KOPT-K1 (cell line): ENCODE data around the gene METTL17.
"Not testable (repeated sequence)": the region's sequence is repeated elsewhere in the genome, so short reads cannot be mapped to it uniquely, and the experiment has no call there.

Source experiments
- H3K27ac ChIP-seq: fragments of 200-600 bp; sonication (generic); 2 replicates; pipeline ENCODE4 v1.5.1; 2016; ENCODE audit warnings: antibody characterized with exemption, mild to moderate bottlenecking, low read depth, low read length; ENCODE audit not compliant: poor library complexity, severe bottlenecking
- H3K36me3 ChIP-seq: fragments of 200-600 bp; sonication (generic); 2 replicates; pipeline ENCODE4 v1.5.1; 2017; ENCODE audit warnings: antibody characterized with exemption, mild to moderate bottlenecking, low read length, moderate library complexity; ENCODE audit not compliant: insufficient read depth
- H3K9me3 ChIP-seq: fragments of 200-600 bp; sonication (generic); 2 replicates; pipeline ENCODE4 v1.5.1; 2017; ENCODE audit warnings: antibody characterized with exemption, low read length, mild to moderate bottlenecking; ENCODE audit not compliant: insufficient read depth, poor library complexity, severe bottlenecking

The METTL17 gene

GRCh38 chr14:20982646-20983369 is 7.0 kb upstream of the METTL17 start:
- Histone ChIP-seq H3K9me3 (no peaks in the 10 kb centered on the region), H3K27ac (no peak overlapping the region), H3K36me3 (no peaks in the 10 kb centered on the region)

- H3K9me3 ChIP-seq, H3K27ac ChIP-seq, H3K36me3 ChIP-seq: not testable (repeated sequence)
These were observed 4.1 kb upstream of the METTL17 start for GRCh38 chr14:20985650-20986049.

GRCh38 chr14:20986811-20987210 is 3.0 kb upstream of the METTL17 start:
- H3K36me3 ChIP-seq: peaks cover 5% of the 10 kb centered on the region
- no peaks in the 10 kb centered on the region for H3K9me3 ChIP-seq
- no peak overlapping the region for H3K27ac ChIP-seq

GRCh38 chr14:20988717-20989470 is 886 bp upstream of the METTL17 start:
- peaks cover 26% of the 10 kb centered on the region for H3K36me3 ChIP-seq
- no peaks in the 10 kb centered on the region for H3K9me3 ChIP-seq
- H3K27ac ChIP-seq: peak overlapping the region; percentile 47

GRCh38 chr14:20989471-20989786 is 351 bp upstream of the METTL17 start:
- H3K36me3 ChIP-seq: peaks cover 31% of the 10 kb centered on the region
- peak overlapping the region; percentile 76 for H3K27ac ChIP-seq
- no peaks in the 10 kb centered on the region for H3K9me3 ChIP-seq

GRCh38 chr14:20996521-20996920 is 6.7 kb downstream of the METTL17 start:
- peaks cover 58% of the 10 kb centered on the region for H3K36me3 ChIP-seq
- no peaks in the 10 kb centered on the region for H3K9me3 ChIP-seq
- no peak overlapping the region for H3K27ac ChIP-seq

GRCh38 chr14:20997115-20997514 is 7.3 kb downstream of the METTL17 start:
- H3K36me3 ChIP-seq: peaks cover 53% of the 10 kb centered on the region
- H3K27ac ChIP-seq: no peak overlapping the region
- H3K9me3 ChIP-seq: no peaks in the 10 kb centered on the region

GRCh38 chr14:20997564-20997963 is 7.8 kb downstream of the METTL17 start:
- no peaks in the 10 kb centered on the region for H3K9me3 ChIP-seq
- H3K27ac ChIP-seq: no peak overlapping the region
- H3K36me3 ChIP-seq: peaks cover 48% of the 10 kb centered on the region

GRCh38 chr14:20998139-20998538 is 8.4 kb downstream of the METTL17 start:
- Histone ChIP-seq H3K9me3 (no peaks in the 10 kb centered on the region), H3K36me3 (peaks cover 42% of the 10 kb centered on the region), H3K27ac (no peak overlapping the region)

- peaks cover 35% of the 10 kb centered on the region for H3K36me3 ChIP-seq
- H3K9me3 ChIP-seq: no peaks in the 10 kb centered on the region
- H3K27ac ChIP-seq: no peak within 1 kb of the TSS
These were observed 9.0 kb downstream of the METTL17 start, which contains the start of gene SLC39A2 for GRCh38 chr14:20998674-20999366. Gene SLC39A2 (plus strand): TSS chr14:20999293. CDS start chr14:20999447, 154 bp downstream.

GRCh38 chr14:20999591-20999990 is 9.8 kb downstream of the METTL17 start:
- H3K27ac ChIP-seq: no peak overlapping the region
- H3K9me3 ChIP-seq: no peaks in the 10 kb centered on the region
- peaks cover 28% of the 10 kb centered on the region for H3K36me3 ChIP-seq

- Histone ChIP-seq H3K9me3 (no peaks in the 10 kb centered on the region), H3K27ac (no peak overlapping the region), H3K36me3 (peaks cover 11% of the 10 kb centered on the region)
These were observed 11.4 kb downstream of the METTL17 start for GRCh38 chr14:21001218-21001617.

GRCh38 chr14:21003788-21004346 is 14.1 kb downstream of the METTL17 start:
- Histone ChIP-seq H3K36me3 (no peaks in the 10 kb centered on the region), H3K27ac (no peak overlapping the region), H3K9me3 (no peaks in the 10 kb centered on the region)

- H3K27ac ChIP-seq, H3K36me3 ChIP-seq, H3K9me3 ChIP-seq: not testable (repeated sequence)
These were observed 19.9 kb downstream of the METTL17 start for GRCh38 chr14:21009721-21010120.

- H3K36me3 ChIP-seq: no peaks in the 10 kb centered on the region
- no peaks in the 10 kb centered on the region for H3K9me3 ChIP-seq
- no peak overlapping the region for H3K27ac ChIP-seq
These were observed 21.4 kb downstream of the METTL17 start for GRCh38 chr14:21011136-21011535.
